GM12874 (cell line): ENCODE data around the gene SEMA4D.

Experiments used
- TF ChIP-seq, protein P1 (sequence below): IDR thresholded peaks from 2 replicates; pipeline ENCODE4 v1.5.1; 2011; ENCODE audit warnings: low read depth, mild to moderate bottlenecking, control low read depth, low read length, moderate library complexity; ENCODE audit not compliant: insufficient read depth

Gene SEMA4D

DNA sequence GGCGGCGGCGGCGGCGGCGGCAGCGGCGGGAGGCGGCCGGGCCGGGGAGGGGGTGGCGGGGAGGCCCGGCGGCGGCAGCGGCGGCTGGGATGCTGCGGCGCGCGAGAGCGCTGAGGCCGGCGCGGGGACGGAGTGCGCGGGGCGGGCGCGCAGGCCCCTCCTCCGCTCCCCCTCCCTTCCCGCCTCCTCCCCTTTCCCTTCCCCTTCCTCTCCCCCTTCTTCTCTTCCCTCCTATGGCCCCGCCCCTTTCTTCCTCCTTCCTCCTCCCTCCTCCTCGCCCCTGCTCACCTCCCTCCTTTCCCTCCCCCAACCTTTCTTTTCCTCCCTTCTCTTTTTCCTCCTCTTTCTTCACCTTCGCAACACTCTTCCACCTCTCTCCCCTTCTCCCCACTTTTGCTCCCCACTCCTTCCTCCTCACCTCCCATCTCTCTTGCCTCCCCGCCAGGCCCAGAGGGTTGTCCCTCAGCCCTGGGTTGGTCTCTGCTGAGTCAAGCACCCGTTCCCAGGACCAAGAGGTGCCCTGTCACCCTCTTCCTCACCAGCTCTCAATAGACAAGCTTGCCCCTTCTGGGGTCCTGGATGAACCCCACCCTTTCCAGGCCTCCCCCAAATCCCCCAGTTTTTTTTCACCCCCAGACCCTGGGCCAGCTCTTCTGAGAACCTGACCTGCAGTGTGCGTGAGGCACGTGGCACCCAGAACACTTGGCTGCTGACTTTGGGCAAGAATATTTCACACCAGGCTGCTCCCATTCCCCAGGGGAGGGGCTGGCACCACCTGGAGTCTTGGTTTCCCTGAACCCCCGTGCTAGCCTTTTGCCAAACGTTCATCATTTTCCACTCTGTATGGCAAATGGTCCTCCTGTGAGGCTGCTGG, at the start of gene SEMA4D:
TSS of gene SEMA4D (minus strand) at position 136 of the 874 bp plus-strand sequence. CDS start 92,657 bp downstream, outside the sequence.
- TF ChIP-seq, protein P1, sequence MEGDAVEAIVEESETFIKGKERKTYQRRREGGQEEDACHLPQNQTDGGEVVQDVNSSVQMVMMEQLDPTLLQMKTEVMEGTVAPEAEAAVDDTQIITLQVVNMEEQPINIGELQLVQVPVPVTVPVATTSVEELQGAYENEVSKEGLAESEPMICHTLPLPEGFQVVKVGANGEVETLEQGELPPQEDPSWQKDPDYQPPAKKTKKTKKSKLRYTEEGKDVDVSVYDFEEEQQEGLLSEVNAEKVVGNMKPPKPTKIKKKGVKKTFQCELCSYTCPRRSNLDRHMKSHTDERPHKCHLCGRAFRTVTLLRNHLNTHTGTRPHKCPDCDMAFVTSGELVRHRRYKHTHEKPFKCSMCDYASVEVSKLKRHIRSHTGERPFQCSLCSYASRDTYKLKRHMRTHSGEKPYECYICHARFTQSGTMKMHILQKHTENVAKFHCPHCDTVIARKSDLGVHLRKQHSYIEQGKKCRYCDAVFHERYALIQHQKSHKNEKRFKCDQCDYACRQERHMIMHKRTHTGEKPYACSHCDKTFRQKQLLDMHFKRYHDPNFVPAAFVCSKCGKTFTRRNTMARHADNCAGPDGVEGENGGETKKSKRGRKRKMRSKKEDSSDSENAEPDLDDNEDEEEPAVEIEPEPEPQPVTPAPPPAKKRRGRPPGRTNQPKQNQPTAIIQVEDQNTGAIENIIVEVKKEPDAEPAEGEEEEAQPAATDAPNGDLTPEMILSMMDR: no peak

- TF ChIP-seq, protein P1: no peak
Observed at GRCh38 chr9:89547000-89547399, 49.1 kb upstream of the SEMA4D start.

DNA sequence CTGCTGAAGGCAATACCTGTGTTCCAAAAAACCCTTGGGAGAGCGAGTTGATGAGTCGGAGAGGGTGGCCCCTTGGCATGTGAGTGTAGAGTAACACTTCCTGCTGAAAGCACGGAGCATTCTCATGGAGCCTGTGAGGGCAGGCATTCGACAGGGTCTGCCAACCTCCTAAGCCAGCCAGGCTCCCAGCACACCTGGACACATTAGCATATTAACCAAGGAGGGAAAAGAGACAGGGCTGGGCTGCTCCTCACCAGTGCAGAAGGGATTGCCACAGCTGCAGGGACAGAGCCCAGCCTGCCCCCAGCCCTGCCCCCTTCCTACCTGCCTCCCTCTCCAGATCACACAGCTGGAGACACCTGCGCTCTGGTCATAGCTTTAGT, 46.4 kb upstream of the SEMA4D start:
- TF ChIP-seq, protein P1: no peak

DNA sequence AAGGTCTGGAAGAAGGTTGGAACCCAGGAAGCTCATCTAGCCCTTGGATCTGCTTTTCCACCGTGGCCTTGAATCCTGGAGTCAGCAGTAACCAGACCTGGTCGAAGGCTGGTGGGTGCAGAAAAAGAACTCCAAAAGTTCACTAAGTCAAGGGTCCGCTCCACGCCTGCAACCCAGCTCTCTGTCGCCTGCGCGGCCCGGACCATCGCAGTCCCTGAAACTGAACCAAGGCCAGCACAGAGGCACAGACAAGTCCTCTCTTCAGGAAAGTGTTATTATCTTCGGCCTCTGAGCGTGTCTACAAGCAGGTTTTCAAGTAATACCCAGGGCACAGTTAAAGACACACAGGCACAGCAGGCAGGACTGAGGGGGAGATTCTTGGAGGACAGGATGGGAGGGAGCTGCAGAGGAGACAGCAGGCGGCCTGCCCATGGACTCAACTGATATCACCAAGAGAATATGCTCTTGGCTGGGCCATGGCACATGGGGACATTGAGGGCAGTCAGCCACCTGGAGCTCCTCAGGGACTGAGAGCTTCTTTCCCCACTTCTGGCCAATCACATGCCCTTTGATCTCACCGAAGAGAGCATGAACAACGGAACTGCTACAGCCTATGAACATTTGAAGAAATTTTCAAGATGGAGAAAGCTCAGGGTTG, 45.8 kb upstream of the SEMA4D start:
- TF ChIP-seq, protein P1: no peak

DNA sequence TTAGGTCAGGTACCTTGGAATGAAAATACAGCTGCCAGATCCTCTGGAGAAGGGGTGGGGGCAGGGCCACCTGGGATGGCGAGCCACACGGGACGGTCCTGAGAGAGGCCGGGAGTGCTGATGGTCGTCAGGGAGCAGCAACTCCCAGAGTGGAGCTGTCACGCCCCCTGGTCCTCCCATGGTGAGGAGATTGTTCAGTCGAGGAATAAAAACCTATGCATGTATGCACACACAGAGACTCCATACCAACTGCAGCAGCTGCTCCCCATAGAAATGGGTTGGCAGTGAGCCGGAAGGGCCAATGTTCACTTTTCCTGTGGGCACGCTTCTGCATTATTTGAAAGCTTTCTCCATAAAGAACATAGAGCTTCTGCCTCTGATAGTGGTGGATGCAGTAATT, 45.2 kb upstream of the SEMA4D start:
- TF ChIP-seq, protein P1: no peak

- TF ChIP-seq, protein P1: no peak
Observed at GRCh38 chr9:89542401-89543021, 44.6 kb upstream of the SEMA4D start.

DNA sequence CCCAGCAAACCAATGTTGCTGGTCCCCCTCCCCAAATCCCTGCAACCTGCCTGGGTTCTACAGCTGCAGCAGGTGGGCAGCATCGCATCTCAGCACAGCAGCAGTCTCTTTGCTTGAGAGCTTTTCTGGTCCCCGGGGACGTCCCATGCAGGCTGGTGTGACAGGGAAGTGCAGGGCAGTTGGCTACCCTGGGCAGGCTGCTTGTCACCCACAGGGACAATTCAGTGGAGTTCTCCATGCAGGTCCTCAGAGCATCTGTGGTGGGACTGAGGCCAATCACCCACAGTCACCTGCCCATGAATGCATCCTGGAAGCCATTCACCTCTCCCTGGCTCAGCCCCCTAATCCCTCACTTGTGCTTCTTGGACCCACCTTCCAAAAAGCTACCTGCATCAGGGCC, 43.9 kb upstream of the SEMA4D start:
- TF ChIP-seq, protein P1: no peak
